MM.1S (cell line): ENCODE data around the gene CREB3L2.

Source experiments
- DNase-seq: peaks from one replicate; pipeline ENCODE4 v3.0.0-alpha.2; 2015
- H2AFZ ChIP-seq: fragments of 300-600 bp; sonication (generic); 2 replicates; pipeline ENCODE4 v1.6.0; 2016; ENCODE audit warnings: antibody characterized with exemption, low read length
- H3F3A ChIP-seq: fragments of 300-600 bp; sonication (generic); 2 replicates; pipeline ENCODE4 v1.6.1; 2016; ENCODE audit warnings: mild to moderate bottlenecking, antibody characterized with exemption, low read length, moderate library complexity, mixed read lengths; ENCODE audit not compliant: insufficient read depth
- H3K27ac ChIP-seq: fragments of 300-600 bp; sonication (generic); 2 replicates; pipeline ENCODE4 v1.5.1; 2016; ENCODE audit warnings: mild to moderate bottlenecking, low read length
- H3K27me3 ChIP-seq: fragments of 300-600 bp; sonication (generic); replicated peaks from 2 replicates; pipeline ENCODE4 v1.6.0; 2016; ENCODE audit warnings: low read length; ENCODE audit not compliant: insufficient read depth
- H3K36me3 ChIP-seq: fragments of 300-600 bp; sonication (generic); replicated peaks from 2 replicates; pipeline ENCODE4 v1.6.1; 2016; ENCODE audit warnings: mild to moderate bottlenecking, low read length, mixed read lengths; ENCODE audit not compliant: insufficient read depth
- H3K4me1 ChIP-seq: fragments of 300-600 bp; sonication (generic); 2 replicates; pipeline ENCODE4 v1.6.1; 2016; ENCODE audit warnings: low read length, mixed read lengths
- H3K4me2 ChIP-seq: fragments of 300-600 bp; sonication (generic); 2 replicates; pipeline ENCODE4 v1.6.0; 2016; ENCODE audit warnings: low read depth, low read length
- H3K4me3 ChIP-seq: fragments of 300-600 bp; sonication (generic); 2 replicates; pipeline ENCODE4 v1.5.1; 2016; ENCODE audit warnings: low read length, mixed read lengths
- H3K79me2 ChIP-seq: fragments of 300-600 bp; sonication (generic); 2 replicates; pipeline ENCODE4 v1.6.1; 2016; ENCODE audit warnings: mixed run types, low read length, mixed read lengths
- H3K9ac ChIP-seq: fragments of 300-600 bp; sonication (generic); 2 replicates; pipeline ENCODE4 v1.6.1; 2016; ENCODE audit warnings: low read length, mixed read lengths
- H3K9me2 ChIP-seq: fragments of 300-600 bp; sonication (generic); replicated peaks from 2 replicates; pipeline ENCODE4 v1.6.1; 2016; ENCODE audit warnings: mild to moderate bottlenecking, low read length, mixed read lengths; ENCODE audit not compliant: insufficient read depth
- H3K9me3 ChIP-seq: fragments of 300-600 bp; sonication (generic); replicated peaks from 2 replicates; pipeline ENCODE4 v1.6.1; 2016; ENCODE audit warnings: mild to moderate bottlenecking, low read length, mixed read lengths; ENCODE audit not compliant: insufficient read depth
- H4K20me1 ChIP-seq: fragments of 300-600 bp; sonication (generic); 2 replicates; pipeline ENCODE4 v1.6.1; 2016; ENCODE audit warnings: mild to moderate bottlenecking, low read length, moderate library complexity, mixed read lengths; ENCODE audit not compliant: insufficient read depth
- EZH2 ChIP-seq: fragments of 300-600 bp; sonication (generic); optimal IDR thresholded peaks from 2 replicates; pipeline ENCODE3; 2017; ENCODE audit warnings: low read depth, mild to moderate bottlenecking, antibody characterized with exemption, low read length, mixed read lengths
- EZH2phosphoT487 ChIP-seq: fragments of 300-600 bp; sonication (generic); IDR thresholded peaks from 2 replicates; pipeline ENCODE4 v1.6.1; 2018; ENCODE audit warnings: antibody characterized with exemption, low read length
- TF ChIP-seq, protein P1 (sequence below): fragments of 300-600 bp; sonication (generic); IDR thresholded peaks from 2 replicates; pipeline ENCODE4 v1.5.1; 2016; ENCODE audit warnings: antibody characterized with exemption, low read length, mixed read lengths

Gene CREB3L2

DNA sequence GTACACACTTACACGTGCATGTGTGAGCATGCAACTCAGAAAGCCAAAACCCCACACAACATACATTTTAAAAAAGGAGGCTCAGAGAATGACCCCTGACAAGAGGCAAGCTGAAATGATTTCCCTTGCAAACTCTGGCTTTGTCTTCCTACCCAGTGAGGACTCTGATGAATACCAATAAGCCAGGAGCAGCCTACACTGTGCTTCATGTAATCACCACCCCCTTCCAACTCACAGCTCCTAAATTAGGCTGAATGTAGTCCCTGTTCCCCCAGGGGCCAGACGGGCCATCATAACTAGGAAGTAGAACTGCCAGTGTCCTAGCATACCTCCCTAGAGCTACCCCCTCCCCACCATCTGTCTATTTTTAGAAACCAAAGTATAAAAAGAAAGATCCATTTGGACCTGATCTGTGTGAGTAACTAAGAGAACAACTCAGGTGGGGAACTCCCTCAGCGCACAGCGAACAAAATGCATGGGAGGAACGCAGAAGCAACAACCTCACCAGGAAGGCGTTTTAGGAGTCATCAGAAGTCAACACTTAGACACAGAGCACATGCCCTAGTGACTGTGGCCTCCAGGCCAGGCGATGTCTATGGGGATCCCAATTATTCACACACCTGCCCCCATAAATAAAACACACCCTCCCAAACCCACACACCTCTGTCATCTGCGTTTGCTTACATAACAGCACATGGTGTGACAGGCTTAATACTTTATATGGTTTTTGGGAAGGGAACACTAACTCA is 157.0 kb downstream of the CREB3L2 start:
- H3K27me3 ChIP-seq, result no peaks in the 10 kb centered on the region
- H3K4me2 ChIP-seq, result no peak overlapping the region
- H3F3A ChIP-seq, result no peaks in the 10 kb centered on the region
- no peak overlapping the region for H3K9ac ChIP-seq
- H4K20me1 ChIP-seq, result no peaks in the 10 kb centered on the region
- H3K36me3 ChIP-seq, result no peaks in the 10 kb centered on the region
- no peak overlapping the region for H3K27ac ChIP-seq
- no peak for TF ChIP-seq EZH2phosphoT487
- no peak for TF ChIP-seq EZH2
- TF ChIP-seq, protein P1, sequence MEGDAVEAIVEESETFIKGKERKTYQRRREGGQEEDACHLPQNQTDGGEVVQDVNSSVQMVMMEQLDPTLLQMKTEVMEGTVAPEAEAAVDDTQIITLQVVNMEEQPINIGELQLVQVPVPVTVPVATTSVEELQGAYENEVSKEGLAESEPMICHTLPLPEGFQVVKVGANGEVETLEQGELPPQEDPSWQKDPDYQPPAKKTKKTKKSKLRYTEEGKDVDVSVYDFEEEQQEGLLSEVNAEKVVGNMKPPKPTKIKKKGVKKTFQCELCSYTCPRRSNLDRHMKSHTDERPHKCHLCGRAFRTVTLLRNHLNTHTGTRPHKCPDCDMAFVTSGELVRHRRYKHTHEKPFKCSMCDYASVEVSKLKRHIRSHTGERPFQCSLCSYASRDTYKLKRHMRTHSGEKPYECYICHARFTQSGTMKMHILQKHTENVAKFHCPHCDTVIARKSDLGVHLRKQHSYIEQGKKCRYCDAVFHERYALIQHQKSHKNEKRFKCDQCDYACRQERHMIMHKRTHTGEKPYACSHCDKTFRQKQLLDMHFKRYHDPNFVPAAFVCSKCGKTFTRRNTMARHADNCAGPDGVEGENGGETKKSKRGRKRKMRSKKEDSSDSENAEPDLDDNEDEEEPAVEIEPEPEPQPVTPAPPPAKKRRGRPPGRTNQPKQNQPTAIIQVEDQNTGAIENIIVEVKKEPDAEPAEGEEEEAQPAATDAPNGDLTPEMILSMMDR, result no peak
- H2AFZ ChIP-seq, result no peak overlapping the region
- H3K9me3 ChIP-seq, result no peaks in the 10 kb centered on the region
- no peaks in the 10 kb centered on the region for H3K9me2 ChIP-seq
- no peaks in the 10 kb centered on the region for H3K4me1 ChIP-seq
- no peaks in the 10 kb centered on the region for H3K79me2 ChIP-seq
- H3K4me3 ChIP-seq, result no peak overlapping the region
- no peak for DNase-seq

DNA sequence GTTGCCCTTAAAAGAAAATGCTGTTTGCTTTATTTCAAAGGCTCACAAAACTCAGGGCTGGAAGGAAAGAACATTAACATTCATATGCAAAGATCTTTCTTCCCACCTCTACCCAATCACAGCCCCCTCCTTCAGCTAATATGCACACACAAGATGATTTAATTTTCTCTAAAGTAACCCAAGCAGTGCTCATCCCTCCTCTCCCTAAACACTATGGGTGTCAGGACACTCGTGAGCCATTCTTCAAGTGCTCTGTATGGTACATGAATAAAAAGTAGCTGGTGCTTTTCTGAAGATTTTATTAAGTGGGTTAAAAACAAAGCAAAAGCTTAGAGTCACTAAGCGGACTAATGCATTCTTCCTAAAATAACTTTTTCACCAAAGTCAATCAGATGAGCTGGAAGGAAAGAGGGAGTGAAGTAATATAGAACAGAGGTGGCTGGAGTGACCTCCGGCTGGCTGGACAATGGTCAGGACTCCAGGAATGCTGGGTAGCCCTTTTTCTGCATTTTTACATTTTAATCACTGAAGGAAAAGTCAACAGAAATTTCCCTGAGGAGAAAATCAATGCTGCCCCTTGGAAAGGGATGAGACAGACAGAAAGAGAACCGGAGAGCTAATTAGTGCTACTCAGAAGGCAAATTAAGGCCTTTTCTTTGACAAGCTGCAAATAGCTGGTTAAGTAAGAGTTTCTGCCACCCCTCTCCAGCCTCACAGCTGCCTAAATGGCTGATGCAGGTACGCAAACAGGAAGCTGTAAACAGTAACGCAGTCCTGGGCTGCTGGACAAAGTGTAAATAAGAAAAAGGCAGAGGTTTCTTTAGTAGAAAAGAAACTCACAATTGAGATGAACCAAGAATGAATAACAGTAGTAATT is 161.7 kb downstream of the CREB3L2 start:
- no peak for TF ChIP-seq EZH2phosphoT487
- no peak for TF ChIP-seq EZH2
- TF ChIP-seq, protein P1, result no peak
- H3K79me2 ChIP-seq, result no peaks in the 10 kb centered on the region
- no peaks in the 10 kb centered on the region for H3K4me1 ChIP-seq
- no peaks in the 10 kb centered on the region for H3F3A ChIP-seq
- H3K9me3 ChIP-seq, result no peaks in the 10 kb centered on the region
- H4K20me1 ChIP-seq, result no peaks in the 10 kb centered on the region
- H3K4me3 ChIP-seq, result no peak overlapping the region
- no peaks in the 10 kb centered on the region for H3K36me3 ChIP-seq
- no peak overlapping the region for H3K4me2 ChIP-seq
- DNase-seq, result no peak
- no peak overlapping the region for H2AFZ ChIP-seq
- no peaks in the 10 kb centered on the region for H3K9me2 ChIP-seq
- H3K9ac ChIP-seq, result no peak overlapping the region
- H3K27me3 ChIP-seq, result no peaks in the 10 kb centered on the region
- no peak overlapping the region for H3K27ac ChIP-seq

DNA sequence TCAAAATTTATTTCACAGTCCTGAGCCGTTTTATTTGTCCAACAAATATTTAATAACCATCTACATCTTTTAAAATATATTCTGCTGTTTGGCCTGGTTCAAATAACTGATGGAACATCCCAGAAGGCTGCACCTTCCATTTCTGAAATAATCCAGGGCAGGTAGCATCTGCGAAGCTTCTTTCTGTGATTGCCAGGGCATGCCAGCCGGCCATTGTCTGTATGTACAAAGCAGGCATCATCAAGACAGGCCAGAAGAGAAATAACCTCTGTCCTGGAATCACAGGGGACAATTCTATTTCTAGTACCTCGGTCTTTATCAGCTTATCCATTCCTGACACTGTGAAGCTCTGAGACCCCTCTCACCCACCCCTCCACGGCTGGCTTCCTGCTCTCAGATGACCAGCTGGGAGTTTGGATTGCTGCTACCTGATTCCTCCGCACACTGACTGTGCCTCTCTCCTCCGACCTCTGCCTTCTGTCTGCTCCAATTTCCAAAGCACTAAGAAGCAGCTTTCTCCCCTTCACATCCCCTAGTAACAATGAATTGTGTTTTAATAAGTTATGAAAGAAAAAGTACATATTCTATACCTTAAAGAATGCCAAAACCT is 163.1 kb downstream of the CREB3L2 start:
- no peaks in the 10 kb centered on the region for H3K36me3 ChIP-seq
- no peaks in the 10 kb centered on the region for H3F3A ChIP-seq
- H3K4me2 ChIP-seq, result no peak overlapping the region
- TF ChIP-seq, protein P1, result no peak
- TF ChIP-seq EZH2phosphoT487 (no peak), EZH2 (no peak)
- H3K9ac ChIP-seq, result no peak overlapping the region
- H3K4me3 ChIP-seq, result no peak overlapping the region
- H4K20me1 ChIP-seq, result no peaks in the 10 kb centered on the region
- DNase-seq, result no peak
- H3K79me2 ChIP-seq, result no peaks in the 10 kb centered on the region
- H3K27me3 ChIP-seq, result no peaks in the 10 kb centered on the region
- no peak overlapping the region for H3K27ac ChIP-seq
- H3K9me3 ChIP-seq, result no peaks in the 10 kb centered on the region
- no peaks in the 10 kb centered on the region for H3K4me1 ChIP-seq
- no peaks in the 10 kb centered on the region for H3K9me2 ChIP-seq
- H2AFZ ChIP-seq, result no peak overlapping the region
